HEK293 (cell line): Measurements from ENCODE around the gene ADAM33.

ENCODE experiments used
- CTCF ChIA-PET: fragments of 350-600 bp; formaldehyde crosslinking; extraction: SDS; loops from one replicate; lab custom pipeline; 2021; ENCODE audit warnings: antibody characterized with exemption; lab: Yijun Ruan, JAX
- POLR2A ChIA-PET: fragments of 300-600 bp; formaldehyde crosslinking; extraction: SDS; loops from one replicate; lab custom pipeline; 2020; ENCODE audit warnings: antibody characterized with exemption, inconsistent platforms; lab: Yijun Ruan, JAX
- H3K27ac ChIP-seq: fragments of 200-500 bp; sonication (Bioruptor generic); 2 replicates; pipeline ENCODE4 v1.5.1; 2014; ENCODE audit warnings: low read depth, low read length, control low read depth, inconsistent platforms; ENCODE audit errors: extremely low read depth
- H3K36me3 ChIP-seq, 2 experiments: fragments of 200-500 bp in 1 of 2; sonication (Bioruptor generic) in 1 of 2; 1 replicate in 1 of 2; 2 replicates in 1 of 2; pipeline ENCODE4 v1.5.1; 2014 to 2017; ENCODE audit warnings: inconsistent platforms in 2 of 2, low read length in 2 of 2; ENCODE audit not compliant: control insufficient read depth in 2 of 2, insufficient read depth in 1 of 2
- H3K4me1 ChIP-seq: fragments of 200-500 bp; sonication (Bioruptor generic); 2 replicates; pipeline ENCODE4 v1.5.1; 2014; ENCODE audit warnings: mild to moderate bottlenecking, low read length, inconsistent platforms; ENCODE audit not compliant: control insufficient read depth, insufficient read depth
- H3K4me3 ChIP-seq: 2 replicates; pipeline ENCODE4 v1.5.1; 2011; ENCODE audit warnings: low read depth, mild to moderate bottlenecking, control low read depth, low read length, moderate library complexity
- H3K9me3 ChIP-seq: fragments of 200-500 bp; sonication (Bioruptor generic); 2 replicates; pipeline ENCODE4 v1.5.1; 2014; ENCODE audit warnings: low read depth, low read length, inconsistent platforms; ENCODE audit not compliant: control insufficient read depth, insufficient read depth
- EGR2 ChIP-seq: fragments of 450-650 bp; formaldehyde crosslinking; IDR thresholded peaks from 2 replicates; pipeline ENCODE4 v1.5.1; 2016; ENCODE audit warnings: low read depth, missing biosample characterization, missing genetic modification characterization
- HOXC10 ChIP-seq: sonication (generic); formaldehyde crosslinking; IDR thresholded peaks from 2 replicates; pipeline ENCODE4 v1.8.1; 2023; ENCODE audit warnings: mild to moderate bottlenecking, missing genetic modification reagents
- SALL2 ChIP-seq: fragments of 450-650 bp; formaldehyde crosslinking; IDR thresholded peaks from 2 replicates; pipeline ENCODE4 v1.5.0; 2017; ENCODE audit warnings: missing biosample characterization, mild to moderate bottlenecking, missing genetic modification characterization, borderline replicate concordance
- SCRT2 ChIP-seq: fragments of 450-650 bp; formaldehyde crosslinking; IDR thresholded peaks from 2 replicates; pipeline ENCODE4 v1.5.1; 2016; ENCODE audit warnings: missing biosample characterization, missing genetic modification characterization
- SP7 ChIP-seq: fragments of 450-650 bp; formaldehyde crosslinking; IDR thresholded peaks from 2 replicates; pipeline ENCODE4 v1.5.1; 2016; ENCODE audit warnings: missing biosample characterization, missing genetic modification characterization
- YY2 ChIP-seq: fragments of 450-650 bp; formaldehyde crosslinking; IDR thresholded peaks from 2 replicates; pipeline ENCODE4 v1.5.1; 2016; ENCODE audit warnings: missing biosample characterization, missing genetic modification characterization
- ZFHX2 ChIP-seq: fragments of 450-650 bp; formaldehyde crosslinking; conservative IDR thresholded peaks from 2 replicates; pipeline ENCODE4 v1.5.1; 2016; ENCODE audit warnings: missing biosample characterization, missing genetic modification characterization
- ZNF133 ChIP-seq: fragments of 450-650 bp; formaldehyde crosslinking; IDR thresholded peaks from 2 replicates; pipeline ENCODE4 v1.5.1; 2016; ENCODE audit warnings: missing biosample characterization, missing genetic modification characterization
- ZNF239 ChIP-seq: fragments of 450-650 bp; formaldehyde crosslinking; IDR thresholded peaks from 2 replicates; pipeline ENCODE4 v1.5.1; 2016; ENCODE audit warnings: missing biosample characterization, missing genetic modification characterization
- ZNF292 ChIP-seq: fragments of 450-650 bp; formaldehyde crosslinking; IDR thresholded peaks from 2 replicates; pipeline ENCODE4 v1.5.1; 2016; ENCODE audit warnings: low read depth, missing biosample characterization, missing genetic modification characterization, borderline replicate concordance
- ZNF311 ChIP-seq: fragments of 450-650 bp; formaldehyde crosslinking; IDR thresholded peaks from 2 replicates; pipeline ENCODE4 v1.5.1; 2017; ENCODE audit warnings: missing biosample characterization, missing genetic modification characterization, borderline replicate concordance
- ZNF37A ChIP-seq: fragments of 450-650 bp; IDR thresholded peaks from 2 replicates; pipeline ENCODE4 v1.5.1; 2018; ENCODE audit warnings: missing biosample characterization, missing genetic modification characterization
- ZNF514 ChIP-seq: fragments of 450-650 bp; formaldehyde crosslinking; IDR thresholded peaks from 2 replicates; pipeline ENCODE4 v1.5.1; 2016; ENCODE audit warnings: missing biosample characterization, missing genetic modification characterization
- ZNF529 ChIP-seq: fragments of 450-650 bp; formaldehyde crosslinking; IDR thresholded peaks from 2 replicates; pipeline ENCODE4 v1.5.1; 2017; ENCODE audit warnings: missing genetic modification characterization, missing biosample characterization; ENCODE audit not compliant: insufficient replicate concordance
- ZNF629 ChIP-seq: fragments of 450-650 bp; formaldehyde crosslinking; IDR thresholded peaks from 2 replicates; pipeline ENCODE4 v1.5.1; 2017; ENCODE audit warnings: missing biosample characterization, missing genetic modification characterization
- ZNF701 ChIP-seq: fragments of 450-650 bp; formaldehyde crosslinking; IDR thresholded peaks from 2 replicates; pipeline ENCODE4 v1.5.1; 2016; ENCODE audit warnings: missing biosample characterization, missing genetic modification characterization
- TF ChIP-seq, protein P1 (sequence below): fragments of 450-650 bp; formaldehyde crosslinking; IDR thresholded peaks from 2 replicates; pipeline ENCODE4 v1.5.1; 2016; ENCODE audit warnings: missing biosample characterization, missing genetic modification characterization
- TF ChIP-seq, protein P2 (sequence below): fragments of 450-650 bp; formaldehyde crosslinking; conservative IDR thresholded peaks from 2 replicates; pipeline ENCODE4 v1.5.1; 2016; ENCODE audit warnings: low read depth, missing biosample characterization, missing genetic modification characterization
- TF ChIP-seq, protein P3 (sequence below): fragments of 450-650 bp; formaldehyde crosslinking; IDR thresholded peaks from 2 replicates; pipeline ENCODE4 v1.5.1; 2016; ENCODE audit warnings: missing biosample characterization, missing genetic modification characterization, borderline replicate concordance
- TF ChIP-seq, protein P4 (sequence below): fragments of 450-650 bp; formaldehyde crosslinking; IDR thresholded peaks from 2 replicates; pipeline ENCODE4 v1.5.1; 2016; ENCODE audit warnings: missing biosample characterization, missing genetic modification characterization
- TF ChIP-seq, protein P5 (sequence below): fragments of 450-650 bp; formaldehyde crosslinking; IDR thresholded peaks from 2 replicates; pipeline ENCODE4 v1.5.1; 2016; ENCODE audit warnings: missing biosample characterization, missing genetic modification characterization

ADAM33 gene

DNA sequence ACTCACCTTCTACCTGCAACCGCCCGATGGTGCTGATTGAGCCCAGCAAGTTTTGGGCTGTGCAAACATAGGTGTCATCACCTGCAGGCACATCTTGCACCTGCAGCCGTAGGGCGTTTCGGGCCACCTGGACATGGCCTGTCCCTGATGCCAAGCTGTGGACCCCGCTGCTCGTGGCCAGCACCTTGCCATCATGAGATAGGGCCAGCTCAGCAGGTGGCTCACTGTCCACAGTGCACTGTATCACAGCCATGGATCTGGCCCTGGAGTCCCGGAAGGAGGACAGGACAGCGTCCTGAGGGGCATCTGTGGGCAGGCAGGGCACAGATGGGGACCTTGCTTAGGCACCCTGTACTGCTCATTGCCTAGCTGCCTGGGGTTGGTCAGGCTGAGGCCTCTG lies 10.1 kb upstream of the ADAM33 start:
- TF ChIP-seq, protein P1, sequence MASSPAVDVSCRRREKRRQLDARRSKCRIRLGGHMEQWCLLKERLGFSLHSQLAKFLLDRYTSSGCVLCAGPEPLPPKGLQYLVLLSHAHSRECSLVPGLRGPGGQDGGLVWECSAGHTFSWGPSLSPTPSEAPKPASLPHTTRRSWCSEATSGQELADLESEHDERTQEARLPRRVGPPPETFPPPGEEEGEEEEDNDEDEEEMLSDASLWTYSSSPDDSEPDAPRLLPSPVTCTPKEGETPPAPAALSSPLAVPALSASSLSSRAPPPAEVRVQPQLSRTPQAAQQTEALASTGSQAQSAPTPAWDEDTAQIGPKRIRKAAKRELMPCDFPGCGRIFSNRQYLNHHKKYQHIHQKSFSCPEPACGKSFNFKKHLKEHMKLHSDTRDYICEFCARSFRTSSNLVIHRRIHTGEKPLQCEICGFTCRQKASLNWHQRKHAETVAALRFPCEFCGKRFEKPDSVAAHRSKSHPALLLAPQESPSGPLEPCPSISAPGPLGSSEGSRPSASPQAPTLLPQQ, result no peak
- TF ChIP-seq YY2 (tag by site-specific recombination), result no peak
- TF ChIP-seq, all 188 proteins: peak for 0
- Histone ChIP-seq H3K4me3 (no peak overlapping the region), H3K4me1 (no peaks in the 10 kb centered on the region; the same call in 1 of the 2 replicates), H3K27ac (no peak overlapping the region), H3K36me3 (no peaks in the 10 kb centered on the region), H3K9me3 (no peaks in the 10 kb centered on the region)
- CTCF ChIA-PET, result interaction anchor here (0.7 to 2.9 kb wide), 3 partner anchors 15 to 24 kb away, joined by 8 to 13 read pairs (median 9); no protein-coding TSS in a partner anchor
- POLR2A ChIA-PET, result no interaction called here

DNA sequence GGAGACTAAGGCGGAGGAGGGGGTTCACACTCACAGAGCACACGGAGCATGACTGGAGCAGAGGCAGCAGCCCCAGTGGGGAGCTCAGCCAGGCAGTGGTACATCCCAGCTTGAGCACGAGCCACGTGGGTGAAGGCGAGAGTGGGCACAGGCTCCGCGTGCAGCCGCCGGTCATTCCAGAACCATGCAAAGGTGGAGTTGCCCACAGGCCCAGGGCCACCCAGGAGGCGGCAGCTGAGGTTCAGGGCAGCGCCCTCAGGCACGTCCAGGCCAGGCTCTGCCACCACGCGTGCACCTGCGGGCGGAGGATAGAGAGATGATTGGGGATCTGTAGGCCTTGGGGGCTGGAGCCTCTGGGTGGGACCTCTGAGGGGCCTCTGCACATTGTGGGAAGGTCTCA lies 9.5 kb upstream of the ADAM33 start:
- no peak overlapping the region for H3K27ac ChIP-seq
- ChIA-PET POLR2A (interaction anchor here (0.7 kb wide), 1 partner anchor 129 kb away, joined by 8 read pairs; no protein-coding TSS in a partner anchor), CTCF (interaction anchor here (0.7 to 2.9 kb wide), 3 partner anchors 15 to 25 kb away, joined by 8 to 13 read pairs (median 9); no protein-coding TSS in a partner anchor)
- H3K4me3 ChIP-seq, result no peak overlapping the region
- no peaks in the 10 kb centered on the region for H3K9me3 ChIP-seq
- H3K4me1 ChIP-seq, result no peaks in the 10 kb centered on the region; the same call in 1 of the 2 replicates
- no peaks in the 10 kb centered on the region for H3K36me3 ChIP-seq
- TF ChIP-seq EGR2 (tag by site-specific recombination) (peak; percentile 46; the same call in 1 of the 2 replicates), ZNF701 (tag by site-specific recombination) (no peak), ZFHX2 (peak; percentile 29; the same call in 1 of the 2 replicates)
- TF ChIP-seq, protein P2, sequence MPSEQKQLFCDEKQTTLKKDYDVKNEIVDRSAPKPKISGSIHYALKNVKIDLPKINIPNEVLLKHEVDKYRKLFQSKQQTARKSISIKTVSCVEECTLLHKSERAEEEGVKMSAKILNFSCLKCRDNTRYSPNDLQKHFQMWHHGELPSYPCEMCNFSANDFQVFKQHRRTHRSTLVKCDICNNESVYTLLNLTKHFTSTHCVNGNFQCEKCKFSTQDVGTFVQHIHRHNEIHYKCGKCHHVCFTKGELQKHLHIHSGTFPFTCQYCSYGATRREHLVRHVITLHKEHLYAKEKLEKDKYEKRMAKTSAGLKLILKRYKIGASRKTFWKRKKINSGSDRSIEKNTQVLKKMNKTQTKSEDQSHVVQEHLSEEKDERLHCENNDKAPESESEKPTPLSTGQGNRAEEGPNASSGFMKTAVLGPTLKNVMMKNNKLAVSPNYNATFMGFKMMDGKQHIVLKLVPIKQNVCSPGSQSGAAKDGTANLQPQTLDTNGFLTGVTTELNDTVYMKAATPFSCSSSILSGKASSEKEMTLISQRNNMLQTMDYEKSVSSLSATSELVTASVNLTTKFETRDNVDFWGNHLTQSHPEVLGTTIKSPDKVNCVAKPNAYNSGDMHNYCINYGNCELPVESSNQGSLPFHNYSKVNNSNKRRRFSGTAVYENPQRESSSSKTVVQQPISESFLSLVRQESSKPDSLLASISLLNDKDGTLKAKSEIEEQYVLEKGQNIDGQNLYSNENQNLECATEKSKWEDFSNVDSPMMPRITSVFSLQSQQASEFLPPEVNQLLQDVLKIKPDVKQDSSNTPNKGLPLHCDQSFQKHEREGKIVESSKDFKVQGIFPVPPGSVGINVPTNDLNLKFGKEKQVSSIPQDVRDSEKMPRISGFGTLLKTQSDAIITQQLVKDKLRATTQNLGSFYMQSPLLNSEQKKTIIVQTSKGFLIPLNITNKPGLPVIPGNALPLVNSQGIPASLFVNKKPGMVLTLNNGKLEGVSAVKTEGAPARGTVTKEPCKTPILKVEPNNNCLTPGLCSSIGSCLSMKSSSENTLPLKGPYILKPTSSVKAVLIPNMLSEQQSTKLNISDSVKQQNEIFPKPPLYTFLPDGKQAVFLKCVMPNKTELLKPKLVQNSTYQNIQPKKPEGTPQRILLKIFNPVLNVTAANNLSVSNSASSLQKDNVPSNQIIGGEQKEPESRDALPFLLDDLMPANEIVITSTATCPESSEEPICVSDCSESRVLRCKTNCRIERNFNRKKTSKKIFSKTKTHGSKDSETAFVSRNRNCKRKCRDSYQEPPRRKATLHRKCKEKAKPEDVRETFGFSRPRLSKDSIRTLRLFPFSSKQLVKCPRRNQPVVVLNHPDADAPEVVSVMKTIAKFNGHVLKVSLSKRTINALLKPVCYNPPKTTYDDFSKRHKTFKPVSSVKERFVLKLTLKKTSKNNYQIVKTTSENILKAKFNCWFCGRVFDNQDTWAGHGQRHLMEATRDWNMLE (tag by site-specific recombination), result no peak

DNA sequence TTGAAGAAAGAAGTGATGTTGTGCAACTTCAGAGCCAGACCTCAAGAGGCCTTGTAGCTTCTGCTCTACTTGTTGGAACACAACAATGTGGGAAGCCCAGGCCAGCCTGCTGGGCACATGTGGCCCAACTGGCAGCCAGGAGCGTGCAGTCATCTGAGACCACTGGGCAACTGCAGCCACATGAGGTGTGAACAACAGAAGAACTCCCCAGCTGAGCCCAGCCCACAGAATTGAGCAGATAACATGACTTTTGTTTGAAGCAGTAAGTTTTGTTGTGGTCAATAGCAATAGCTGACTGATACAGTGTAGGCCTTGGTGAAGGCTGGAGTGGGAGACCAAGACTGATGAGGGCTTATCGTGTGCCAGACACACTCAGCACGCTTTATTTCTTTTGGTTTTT lies 8.6 kb upstream of the ADAM33 start:
- H3K9me3 ChIP-seq, result no peaks in the 10 kb centered on the region
- ChIA-PET CTCF (interaction anchor here (2.9 kb wide), 1 partner anchor 20 kb away, joined by 13 read pairs; no protein-coding TSS in a partner anchor), POLR2A (interaction anchor here (0.7 kb wide), 1 partner anchor 128 kb away, joined by 8 read pairs; no protein-coding TSS in a partner anchor)
- no peak overlapping the region for H3K27ac ChIP-seq
- H3K4me1 ChIP-seq, result no peaks in the 10 kb centered on the region; the same call in 1 of the 2 replicates
- H3K36me3 ChIP-seq, result no peaks in the 10 kb centered on the region
- no peak overlapping the region for H3K4me3 ChIP-seq
- TF ChIP-seq, protein P3, sequence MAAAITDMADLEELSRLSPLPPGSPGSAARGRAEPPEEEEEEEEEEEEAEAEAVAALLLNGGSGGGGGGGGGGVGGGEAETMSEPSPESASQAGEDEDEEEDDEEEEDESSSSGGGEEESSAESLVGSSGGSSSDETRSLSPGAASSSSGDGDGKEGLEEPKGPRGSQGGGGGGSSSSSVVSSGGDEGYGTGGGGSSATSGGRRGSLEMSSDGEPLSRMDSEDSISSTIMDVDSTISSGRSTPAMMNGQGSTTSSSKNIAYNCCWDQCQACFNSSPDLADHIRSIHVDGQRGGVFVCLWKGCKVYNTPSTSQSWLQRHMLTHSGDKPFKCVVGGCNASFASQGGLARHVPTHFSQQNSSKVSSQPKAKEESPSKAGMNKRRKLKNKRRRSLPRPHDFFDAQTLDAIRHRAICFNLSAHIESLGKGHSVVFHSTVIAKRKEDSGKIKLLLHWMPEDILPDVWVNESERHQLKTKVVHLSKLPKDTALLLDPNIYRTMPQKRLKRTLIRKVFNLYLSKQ, result no peak
- TF ChIP-seq ZNF629 (tag by site-specific recombination) (no peak), SP7 (tag by site-specific recombination) (no peak), ZNF37A (tag by site-specific recombination) (no peak), ZNF529 (no peak), ZNF292 (no peak), ZNF514 (no peak), ZNF133 (tag by site-specific recombination) (no peak), ZNF239 (tag by site-specific recombination) (no peak), SALL2 (tag by site-specific recombination) (no peak), ZNF311 (tag by site-specific recombination) (no peak), SCRT2 (tag by site-specific recombination) (no peak), HOXC10 (CRISPR knock-in tag) (no peak)
- TF ChIP-seq, protein P4, sequence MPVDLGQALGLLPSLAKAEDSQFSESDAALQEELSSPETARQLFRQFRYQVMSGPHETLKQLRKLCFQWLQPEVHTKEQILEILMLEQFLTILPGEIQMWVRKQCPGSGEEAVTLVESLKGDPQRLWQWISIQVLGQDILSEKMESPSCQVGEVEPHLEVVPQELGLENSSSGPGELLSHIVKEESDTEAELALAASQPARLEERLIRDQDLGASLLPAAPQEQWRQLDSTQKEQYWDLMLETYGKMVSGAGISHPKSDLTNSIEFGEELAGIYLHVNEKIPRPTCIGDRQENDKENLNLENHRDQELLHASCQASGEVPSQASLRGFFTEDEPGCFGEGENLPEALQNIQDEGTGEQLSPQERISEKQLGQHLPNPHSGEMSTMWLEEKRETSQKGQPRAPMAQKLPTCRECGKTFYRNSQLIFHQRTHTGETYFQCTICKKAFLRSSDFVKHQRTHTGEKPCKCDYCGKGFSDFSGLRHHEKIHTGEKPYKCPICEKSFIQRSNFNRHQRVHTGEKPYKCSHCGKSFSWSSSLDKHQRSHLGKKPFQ (tag by site-specific recombination), result no peak
- TF ChIP-seq, protein P5, sequence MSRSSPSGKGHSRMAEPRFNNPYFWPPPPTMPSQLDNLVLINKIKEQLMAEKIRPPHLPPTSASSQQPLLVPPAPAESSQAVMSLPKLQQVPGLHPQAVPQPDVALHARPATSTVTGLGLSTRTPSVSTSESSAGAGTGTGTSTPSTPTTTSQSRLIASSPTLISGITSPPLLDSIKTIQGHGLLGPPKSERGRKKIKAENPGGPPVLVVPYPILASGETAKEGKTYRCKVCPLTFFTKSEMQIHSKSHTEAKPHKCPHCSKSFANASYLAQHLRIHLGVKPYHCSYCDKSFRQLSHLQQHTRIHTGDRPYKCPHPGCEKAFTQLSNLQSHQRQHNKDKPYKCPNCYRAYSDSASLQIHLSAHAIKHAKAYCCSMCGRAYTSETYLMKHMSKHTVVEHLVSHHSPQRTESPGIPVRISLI, result no peak
